ENCODE measurements around the gene PCOLCE2. TPM values are rescaled to one million over a fixed set of nuclear protein-coding genes. Genes with fewer than 3 reads are reported as not detected.

PCOLCE2 gene
- total RNA-seq = 60.7 and 197 TPM in 2 replicates

GRCh38 chr3:142888481-142889211, at the start of gene PCOLCE2:
Gene PCOLCE2, minus strand, starts transcription at chr3:142889083. Its CDS starts 187 bp downstream, at chr3:142888896.

Other genes with a start within 250 kb of the PCOLCE2 start
- gene TRPC1, start 165.0 kb downstream of the PCOLCE2 start, total RNA-seq = 31.4 and 38.5 TPM in 2 replicates
- gene PAQR9, start 74.6 kb upstream of the PCOLCE2 start, total RNA-seq = 0.18 TPM in 1 of 2 replicates, not detected in the other
- gene U2SURP, start 112.5 kb upstream of the PCOLCE2 start, total RNA-seq = 42.2 and 44.8 TPM in 2 replicates
- 3.4 and 4.2 TPM in 2 replicates for gene CHST2, start 230.7 kb upstream of the PCOLCE2 start, total RNA-seq